Measurements from ENCODE around the gene CKB.

- no peak for TF ChIP-seq CTCF (IDR thresholded peaks at IDR 0.05)
- no peak for TF ChIP-seq POLR2AphosphoS5 (IDR thresholded peaks at IDR 0.05)
- TF ChIP-seq POLR2A (IDR thresholded peaks at IDR 0.05) = no peak
Measured at GRCh38 chr14:103548463-103549351, 26.1 kb upstream of the CKB start.
